ENCODE measurements around the gene GALR3.

Gene GALR3

DNA sequence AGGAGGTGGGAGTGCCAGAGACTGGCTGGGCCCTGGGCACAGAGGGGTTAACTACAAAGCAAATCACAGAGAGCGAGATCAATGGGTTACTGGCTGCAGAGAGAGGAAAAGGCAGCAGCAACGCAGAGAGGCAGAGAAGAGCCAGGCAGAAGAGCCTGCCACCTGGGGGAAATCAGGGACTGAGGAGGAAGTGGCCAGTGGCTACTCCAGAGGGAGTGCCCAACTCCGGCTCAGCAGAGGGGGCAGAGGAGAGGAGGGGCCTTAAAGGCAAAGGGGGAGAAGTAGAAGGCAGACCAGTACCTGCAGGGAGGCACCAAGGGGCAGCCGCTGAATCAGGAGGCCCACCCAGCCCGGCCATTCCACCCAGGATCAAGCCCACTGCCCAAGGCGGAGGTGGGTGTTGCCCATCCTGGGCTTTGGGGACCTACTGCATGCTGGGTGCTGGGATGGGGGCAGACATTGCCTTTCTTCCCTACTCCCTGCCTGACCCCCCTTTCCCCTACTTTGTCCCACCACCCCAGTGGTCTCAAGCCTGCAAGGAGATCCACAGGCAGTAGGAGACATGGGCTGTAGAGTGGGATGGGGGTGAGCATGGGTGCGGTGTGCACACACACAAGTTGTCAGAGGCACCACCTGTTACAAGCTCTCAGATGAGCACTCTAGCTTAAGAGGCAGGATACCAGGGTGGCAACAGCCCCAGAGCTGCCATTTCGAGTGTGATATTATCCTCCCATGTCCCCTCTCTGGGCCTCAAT, 926 bp upstream of the GALR3 start:
- DNase-seq (ENCODE audit: low read depth in 2 of 2), result no peak

DNA sequence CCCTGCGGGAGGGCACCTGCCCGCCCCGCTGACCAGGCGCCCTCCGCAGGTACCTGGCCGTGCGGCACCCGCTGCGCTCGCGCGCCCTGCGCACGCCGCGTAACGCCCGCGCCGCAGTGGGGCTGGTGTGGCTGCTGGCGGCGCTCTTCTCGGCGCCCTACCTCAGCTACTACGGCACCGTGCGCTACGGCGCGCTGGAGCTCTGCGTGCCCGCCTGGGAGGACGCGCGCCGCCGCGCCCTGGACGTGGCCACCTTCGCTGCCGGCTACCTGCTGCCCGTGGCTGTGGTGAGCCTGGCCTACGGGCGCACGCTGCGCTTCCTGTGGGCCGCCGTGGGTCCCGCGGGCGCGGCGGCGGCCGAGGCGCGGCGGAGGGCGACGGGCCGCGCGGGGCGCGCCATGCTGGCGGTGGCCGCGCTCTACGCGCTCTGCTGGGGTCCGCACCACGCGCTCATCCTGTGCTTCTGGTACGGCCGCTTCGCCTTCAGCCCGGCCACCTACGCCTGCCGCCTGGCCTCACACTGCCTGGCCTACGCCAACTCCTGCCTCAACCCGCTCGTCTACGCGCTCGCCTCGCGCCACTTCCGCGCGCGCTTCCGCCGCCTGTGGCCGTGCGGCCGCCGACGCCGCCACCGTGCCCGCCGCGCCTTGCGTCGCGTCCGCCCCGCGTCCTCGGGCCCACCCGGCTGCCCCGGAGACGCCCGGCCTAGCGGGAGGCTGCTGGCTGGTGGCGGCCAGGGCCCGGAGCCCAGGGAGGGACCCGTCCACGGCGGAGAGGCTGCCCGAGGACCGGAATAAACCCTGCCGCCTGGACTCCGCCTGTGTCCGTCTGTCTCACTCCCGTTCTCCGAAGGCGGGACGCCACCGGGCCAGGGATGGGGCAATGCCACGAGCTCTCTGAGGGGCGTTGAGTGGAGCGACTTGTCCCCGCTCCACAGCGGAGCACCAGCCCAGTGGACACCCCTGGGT, 1.8 kb downstream of the GALR3 start:
- DNase-seq (ENCODE audit: low read depth in 2 of 2), result no peak

DNA sequence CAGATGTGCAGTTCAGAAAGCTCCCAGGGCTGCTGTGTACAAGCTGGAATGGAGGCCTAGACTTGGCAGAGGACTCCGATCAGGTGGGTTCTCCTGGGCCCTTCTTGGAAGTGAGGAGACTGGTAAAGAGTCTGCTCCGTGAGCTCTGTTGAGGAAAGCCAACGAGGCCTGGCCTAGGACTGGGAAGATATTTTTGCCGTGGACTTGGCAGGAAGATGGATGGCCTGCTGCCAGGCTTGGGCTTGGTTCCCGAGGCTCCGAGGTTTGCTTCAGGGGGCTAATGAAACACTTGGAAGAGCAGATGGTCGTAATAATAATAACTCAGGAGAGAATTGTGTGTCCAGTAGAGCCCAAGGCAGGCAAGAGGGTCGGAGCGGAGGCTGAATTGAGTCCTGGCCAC, 3.9 kb downstream of the GALR3 start:
- DNase-seq (ENCODE audit: low read depth in 2 of 2), result no peak

DNA sequence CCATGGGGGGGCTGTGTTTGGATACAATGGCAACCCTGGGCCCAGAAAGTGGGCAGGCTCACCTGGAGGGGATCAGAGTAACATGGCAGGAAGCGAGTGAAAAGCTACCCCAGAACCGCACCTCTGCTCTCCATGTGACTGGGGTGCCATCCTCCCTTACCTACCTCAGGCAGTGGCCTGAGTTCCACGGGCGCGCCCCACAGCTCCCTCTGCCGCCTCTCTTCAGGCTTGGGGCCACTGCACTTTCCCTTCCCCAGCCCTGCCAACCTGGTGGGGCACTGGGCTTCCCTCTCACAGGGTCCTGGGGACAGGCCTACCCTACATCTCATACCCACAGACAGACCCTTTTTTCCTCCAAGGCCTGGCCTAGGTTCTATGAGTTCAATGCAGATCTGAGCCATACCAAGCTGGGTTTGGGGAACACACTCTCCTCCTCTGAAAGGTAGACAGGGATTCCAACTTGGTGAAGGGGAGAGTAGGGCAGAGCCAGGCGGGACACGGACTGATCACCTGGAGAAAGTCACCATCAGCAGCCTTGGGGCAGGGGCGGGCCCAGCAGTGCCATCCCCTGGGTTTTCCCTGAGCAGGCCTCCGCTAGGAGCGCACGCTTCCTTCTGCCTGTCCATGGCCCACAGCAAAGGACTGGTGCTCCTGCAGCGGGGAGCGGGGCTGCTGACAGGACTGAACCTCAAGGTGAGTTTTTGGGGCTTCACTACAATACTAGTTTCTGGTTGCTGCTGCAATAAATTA, 7.1 kb downstream of the GALR3 start:
- no peak for DNase-seq (ENCODE audit: low read depth in 2 of 2)

DNA sequence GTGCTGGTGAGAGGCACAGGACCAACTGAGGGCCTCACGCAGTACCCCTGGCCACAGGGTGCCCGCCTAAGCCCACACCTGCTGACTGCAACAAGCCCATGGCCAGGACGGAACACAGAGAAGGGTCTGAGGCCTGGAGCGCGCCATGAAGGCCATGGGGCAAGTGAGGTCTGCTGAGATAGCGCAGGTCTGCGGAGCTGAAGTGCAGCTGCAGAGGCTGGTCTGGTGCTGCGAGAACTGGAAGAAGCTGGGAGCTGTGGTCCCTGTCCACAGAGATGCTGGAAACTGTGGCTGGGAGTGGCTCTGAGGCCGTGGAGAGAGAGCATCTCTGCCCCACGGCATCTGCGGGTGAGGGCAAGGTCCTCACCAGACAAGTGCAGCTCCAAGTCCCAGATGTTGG, 8.3 kb downstream of the GALR3 start:
- no peak for DNase-seq (ENCODE audit: low read depth in 2 of 2)

DNA sequence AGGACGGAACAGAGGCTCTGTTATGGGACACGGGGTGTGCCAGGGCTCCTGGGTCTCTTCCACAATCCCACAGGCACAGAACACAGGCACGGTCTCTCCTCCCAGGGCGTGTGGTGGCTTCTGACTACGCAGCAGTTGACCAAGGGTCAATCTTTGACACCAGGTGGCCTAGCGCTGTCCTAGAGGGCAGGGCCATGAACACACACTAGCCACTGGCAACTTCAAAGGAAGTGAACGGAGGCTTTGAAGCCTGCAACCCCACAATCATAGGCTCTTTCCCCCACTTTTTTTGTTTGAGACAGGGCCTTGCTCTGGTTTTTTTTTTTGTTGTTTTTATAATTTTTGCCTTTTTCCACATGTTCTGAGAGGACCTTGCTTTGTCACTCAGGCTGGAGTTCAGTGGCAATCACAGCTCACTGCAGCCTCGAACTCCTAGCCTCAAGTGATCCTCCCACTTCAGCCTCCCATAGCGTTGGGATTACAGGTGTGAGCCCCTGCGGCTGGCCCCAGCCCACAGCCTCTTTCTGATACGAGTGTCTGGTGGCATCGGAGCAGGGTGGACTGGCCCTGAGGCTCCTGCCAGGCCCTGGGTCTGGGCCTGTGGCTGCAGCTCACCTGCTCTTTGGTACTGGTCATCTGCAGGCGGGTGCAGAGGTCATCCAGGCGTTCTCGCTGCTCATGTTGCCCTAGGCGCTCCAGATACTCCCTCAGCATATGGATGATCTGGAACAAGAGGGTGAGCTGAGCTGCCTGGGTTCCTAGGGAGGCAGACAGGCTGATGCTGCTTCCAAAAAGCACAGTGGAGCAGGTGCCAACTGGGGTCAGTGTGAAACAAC, 9.1 kb downstream of the GALR3 start:
- DNase-seq (ENCODE audit: low read depth in 2 of 2), result no peak

DNA sequence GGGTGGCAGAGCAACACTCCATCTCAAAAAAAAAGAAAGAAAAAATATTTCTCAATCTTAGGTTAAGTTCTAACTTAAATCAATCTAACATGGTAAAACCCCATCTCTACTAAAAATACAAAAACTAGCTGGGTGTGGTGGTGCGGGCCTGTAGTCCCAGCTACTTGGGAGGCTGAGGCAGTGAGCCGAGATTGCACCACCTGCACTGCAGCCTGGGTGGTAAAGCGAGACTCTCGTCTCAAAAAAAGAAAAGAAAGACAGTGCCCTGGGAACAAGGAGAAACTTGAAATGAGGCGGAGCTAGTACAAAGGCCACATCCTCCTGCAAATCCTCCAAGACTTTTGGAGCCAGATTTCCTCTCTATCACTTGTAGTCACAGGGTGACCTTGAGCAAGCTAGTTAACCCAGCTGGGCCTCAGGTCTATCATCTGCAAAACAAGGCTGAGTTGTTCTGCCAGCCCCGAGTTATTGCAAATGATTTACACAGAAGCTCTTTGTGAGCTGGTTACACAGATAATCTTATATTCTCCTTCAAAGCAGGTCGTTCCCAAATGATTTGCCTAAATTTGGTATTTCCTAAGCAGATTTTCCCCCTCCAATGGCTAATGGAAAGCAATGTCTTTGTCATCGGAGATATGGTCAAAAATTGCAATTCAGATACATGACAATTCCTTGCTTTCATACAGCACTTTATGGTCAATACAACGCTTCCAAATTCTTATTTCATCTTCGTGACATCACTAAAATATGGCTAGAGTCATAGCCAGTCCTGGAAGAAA, 19.0 kb downstream of the GALR3 start:
- DNase-seq (ENCODE audit: low read depth in 2 of 2), result no peak

DNA sequence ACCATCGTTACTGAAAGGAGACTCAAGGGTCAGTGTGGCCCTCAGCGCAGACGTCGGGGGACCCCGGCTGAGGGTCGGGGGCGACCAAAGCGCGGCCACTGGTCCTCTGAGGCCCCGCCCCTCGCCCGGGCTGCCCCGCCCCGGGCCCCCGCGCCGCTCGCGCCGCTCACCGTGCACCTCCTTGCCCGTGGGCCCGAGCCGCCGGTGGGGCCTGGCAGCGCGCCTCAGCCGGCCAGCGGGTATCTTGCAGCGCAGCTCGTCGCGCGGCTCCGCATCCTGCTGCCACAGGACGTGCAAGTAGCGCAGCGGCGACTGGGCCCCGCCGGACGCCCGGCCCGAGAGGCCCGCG, 20.5 kb downstream of the GALR3 start:
- peak in 1 of 2 donors; percentile 44 for DNase-seq (ENCODE audit: low read depth in 2 of 2)

DNA sequence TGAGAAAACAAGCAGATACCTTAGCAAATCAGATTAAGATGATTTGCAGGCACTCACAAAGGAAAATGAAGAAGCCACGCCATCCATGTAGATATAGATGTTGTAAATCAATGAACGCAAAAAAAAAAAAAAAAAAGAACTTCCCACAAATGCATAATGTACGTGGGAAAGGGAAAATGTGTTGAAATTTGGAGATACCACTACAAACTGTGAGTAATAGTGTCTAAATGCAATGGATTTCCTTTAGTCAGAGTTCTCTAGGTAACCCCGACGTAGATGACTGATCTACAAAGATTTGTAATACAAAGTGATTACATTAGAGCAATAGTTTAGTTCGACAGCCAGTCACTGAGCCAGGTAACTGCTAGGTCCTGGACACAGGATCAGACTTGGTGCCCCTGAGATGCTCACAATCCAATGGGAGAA, 21.7 kb downstream of the GALR3 start:
- no peak for DNase-seq (ENCODE audit: low read depth in 2 of 2)

DNA sequence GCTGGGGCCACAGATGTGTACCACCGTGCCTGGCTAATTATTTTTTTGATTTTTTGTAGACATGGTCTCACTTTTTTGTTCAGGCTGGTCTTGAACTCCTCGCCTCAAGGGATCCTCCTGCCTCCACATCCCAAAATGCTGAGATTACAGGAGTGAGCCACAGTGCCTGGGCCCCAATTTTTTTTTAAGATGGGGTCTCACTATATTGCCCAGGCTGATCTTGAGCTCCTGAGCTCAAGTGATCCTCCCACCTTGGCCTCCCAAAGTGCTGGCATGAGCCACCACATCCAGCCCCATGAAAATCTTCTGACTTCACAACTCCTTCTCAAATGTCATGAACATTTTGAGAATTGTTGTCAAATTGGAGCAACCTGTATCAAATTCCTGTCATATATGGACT, 23.3 kb downstream of the GALR3 start:
- no peak for DNase-seq (ENCODE audit: low read depth in 2 of 2)

DNA sequence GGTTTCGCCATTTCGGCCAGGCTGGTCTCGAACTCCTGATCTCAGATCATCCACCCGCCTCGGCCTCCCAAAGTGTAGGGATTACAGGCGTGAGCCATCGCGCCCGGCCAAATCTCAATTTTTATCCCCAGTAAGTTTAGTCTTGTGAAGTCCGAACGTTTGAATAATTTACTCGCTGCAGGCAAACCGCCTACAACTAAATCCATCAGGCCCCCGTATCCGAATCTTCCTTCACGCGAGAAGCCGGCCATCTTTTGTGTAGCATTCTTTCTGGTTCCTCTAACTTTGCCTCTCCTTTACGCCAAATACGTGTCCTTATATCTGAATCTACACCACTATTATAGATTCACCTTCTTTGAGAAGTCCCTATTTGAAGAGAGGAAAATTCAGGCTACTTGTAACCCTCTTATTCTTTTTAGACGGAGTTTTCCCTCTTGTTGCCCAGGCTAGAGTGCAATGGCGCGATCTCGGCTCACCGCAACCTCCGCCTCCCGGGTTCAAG, 25.5 kb downstream of the GALR3 start:
- DNase-seq (ENCODE audit: low read depth in 2 of 2), result no peak

DNA sequence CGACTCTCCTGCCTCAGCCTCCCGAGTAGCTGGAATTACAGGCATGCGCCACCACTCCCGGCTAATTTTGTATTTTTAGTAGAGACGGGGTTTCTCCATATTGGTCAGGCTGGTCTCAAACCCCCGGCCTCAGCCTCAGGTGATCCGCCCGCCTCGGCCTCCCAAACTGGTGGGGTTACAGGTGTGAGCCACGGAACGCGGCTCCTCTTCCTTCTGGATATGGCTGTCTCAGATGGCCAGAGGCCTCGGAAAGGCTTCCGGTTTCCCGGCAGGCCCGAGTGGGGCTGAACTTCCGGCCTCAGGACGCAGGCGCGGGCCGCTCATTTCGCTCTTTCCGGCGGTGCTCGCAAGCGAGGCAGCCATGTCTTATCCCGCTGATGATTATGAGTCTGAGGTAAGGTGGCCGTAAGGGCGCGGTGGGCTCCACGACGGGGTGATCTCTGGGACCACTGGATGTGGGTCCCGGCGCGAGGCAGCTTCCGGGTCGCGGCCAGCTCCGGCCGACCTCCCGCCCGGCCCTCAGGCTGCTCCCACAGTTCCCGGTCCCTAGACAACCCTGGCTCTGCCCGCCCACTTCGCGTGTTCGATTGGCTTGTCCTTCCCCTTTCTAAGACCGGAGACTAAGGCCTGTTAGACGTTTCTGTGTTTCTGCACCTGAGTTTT, 26.0 kb downstream of the GALR3 start, which contains the start of gene EIF3L:
TSS of gene EIF3L (plus strand) at position 331 of the 663 bp plus-strand sequence. CDS start at position 362, 31 bp downstream.
- peak; percentile 76 to 82 for DNase-seq (ENCODE audit: low read depth in 2 of 2)

DNA sequence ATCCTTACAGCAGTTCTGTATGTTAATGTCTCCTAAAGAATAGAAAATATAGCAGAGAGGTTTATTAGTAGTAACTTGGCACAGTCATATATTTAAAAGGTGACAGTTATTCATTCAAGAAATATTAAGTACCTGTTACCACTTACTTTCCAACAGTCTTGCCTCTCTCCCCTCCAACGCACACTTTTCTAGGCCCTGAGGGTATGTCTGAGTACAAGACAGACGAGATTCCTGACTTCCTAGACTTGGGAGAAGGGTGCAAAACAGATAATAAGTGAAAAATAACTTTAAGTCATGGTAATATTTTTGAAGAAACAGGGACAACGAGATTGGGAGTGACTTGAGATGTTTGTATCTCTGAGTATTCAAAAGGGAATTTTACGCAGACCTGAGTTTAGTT, 27.6 kb downstream of the GALR3 start:
- DNase-seq (ENCODE audit: low read depth in 2 of 2), result no peak

DNA sequence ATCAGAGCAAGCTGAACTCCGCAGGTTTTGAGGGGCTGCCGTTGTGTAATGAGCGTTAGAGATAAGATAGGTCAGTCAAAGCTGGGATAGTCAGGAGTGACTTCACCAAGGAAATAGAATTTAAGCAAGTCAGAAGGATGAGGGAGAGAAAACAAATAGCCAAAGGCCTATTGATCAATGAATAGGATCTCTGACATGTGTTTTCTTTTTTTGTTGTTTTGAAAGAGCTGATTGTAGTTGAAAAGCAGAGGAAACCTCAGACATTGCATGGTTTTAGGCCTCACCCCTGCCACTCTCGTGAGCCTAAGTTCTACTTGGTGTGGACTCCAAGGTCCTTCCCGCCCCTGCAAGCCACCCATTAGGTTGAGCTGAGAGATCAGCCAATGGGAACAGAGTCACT, 29.2 kb downstream of the GALR3 start:
- no peak for DNase-seq (ENCODE audit: low read depth in 2 of 2)

DNA sequence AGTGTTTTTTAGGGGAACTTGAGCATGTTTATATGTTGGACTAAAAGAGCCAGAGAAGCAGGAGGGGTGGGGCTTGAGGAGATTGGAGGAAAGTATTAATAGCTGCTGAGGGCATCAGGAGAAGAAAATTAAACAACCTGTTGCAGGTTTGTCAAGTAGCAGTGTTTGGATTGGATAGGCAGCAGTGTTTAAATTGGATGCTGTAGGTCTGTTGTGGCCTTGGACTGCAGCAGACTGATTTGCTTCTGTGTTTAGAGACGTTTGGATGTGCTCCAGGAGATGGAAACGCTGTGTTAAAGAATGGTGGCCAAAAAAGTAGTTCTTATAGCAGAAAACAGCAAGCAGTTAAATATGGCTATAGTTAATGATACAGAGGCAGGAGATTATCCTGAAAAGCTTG, 31.8 kb downstream of the GALR3 start:
- DNase-seq (ENCODE audit: low read depth in 2 of 2), result no peak

DNA sequence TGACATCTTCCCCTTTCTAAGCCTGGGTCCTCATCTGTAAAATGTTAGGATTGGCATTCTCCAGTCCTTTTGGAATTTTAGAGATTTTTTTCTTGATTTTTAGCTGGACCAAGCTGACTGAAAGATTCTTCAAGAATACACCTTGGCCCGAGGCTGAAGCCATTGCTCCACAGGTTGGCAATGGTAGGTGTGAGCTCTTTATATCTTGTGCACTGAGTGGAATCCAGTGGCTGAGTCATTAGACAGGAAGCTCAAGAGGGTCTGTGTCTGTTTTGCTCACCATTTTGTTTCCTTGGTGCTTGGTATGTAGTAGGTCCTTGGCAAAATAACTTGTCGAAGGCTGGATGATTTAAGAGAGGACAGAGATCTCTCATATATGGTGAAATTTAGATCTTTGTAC, 32.3 kb downstream of the GALR3 start:
- DNase-seq (ENCODE audit: low read depth in 2 of 2), result no peak

DNA sequence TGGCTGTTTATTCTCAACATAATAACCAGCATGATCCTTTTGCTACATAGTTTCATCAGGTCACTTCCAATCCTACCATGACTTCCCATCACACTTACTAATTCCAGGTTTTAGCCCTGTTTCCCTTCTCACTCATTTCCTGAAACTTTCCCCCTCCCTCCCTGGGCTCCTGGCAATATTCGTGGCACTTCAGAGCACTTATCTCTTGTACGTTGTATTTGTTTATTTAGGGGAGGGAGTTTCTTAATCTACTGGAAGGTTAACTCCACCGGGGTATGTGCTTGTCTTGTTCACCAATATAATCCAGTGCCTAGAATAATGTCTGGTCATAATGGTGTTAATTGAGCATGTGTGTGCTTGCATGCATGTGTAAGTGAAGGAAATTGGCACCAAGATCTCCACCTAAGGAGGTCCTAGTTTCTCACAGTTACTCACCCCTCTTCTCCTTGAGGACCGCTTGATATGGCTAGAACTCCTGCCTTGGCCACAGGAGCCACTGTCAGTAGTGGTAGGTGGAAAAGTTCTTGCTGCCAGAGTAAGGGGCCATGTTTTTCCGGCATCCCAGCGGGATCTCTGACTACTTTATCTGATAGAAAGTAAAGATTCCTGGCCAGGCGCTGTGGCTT, 37.7 kb downstream of the GALR3 start:
- DNase-seq (ENCODE audit: low read depth in 2 of 2), result no peak

DNA sequence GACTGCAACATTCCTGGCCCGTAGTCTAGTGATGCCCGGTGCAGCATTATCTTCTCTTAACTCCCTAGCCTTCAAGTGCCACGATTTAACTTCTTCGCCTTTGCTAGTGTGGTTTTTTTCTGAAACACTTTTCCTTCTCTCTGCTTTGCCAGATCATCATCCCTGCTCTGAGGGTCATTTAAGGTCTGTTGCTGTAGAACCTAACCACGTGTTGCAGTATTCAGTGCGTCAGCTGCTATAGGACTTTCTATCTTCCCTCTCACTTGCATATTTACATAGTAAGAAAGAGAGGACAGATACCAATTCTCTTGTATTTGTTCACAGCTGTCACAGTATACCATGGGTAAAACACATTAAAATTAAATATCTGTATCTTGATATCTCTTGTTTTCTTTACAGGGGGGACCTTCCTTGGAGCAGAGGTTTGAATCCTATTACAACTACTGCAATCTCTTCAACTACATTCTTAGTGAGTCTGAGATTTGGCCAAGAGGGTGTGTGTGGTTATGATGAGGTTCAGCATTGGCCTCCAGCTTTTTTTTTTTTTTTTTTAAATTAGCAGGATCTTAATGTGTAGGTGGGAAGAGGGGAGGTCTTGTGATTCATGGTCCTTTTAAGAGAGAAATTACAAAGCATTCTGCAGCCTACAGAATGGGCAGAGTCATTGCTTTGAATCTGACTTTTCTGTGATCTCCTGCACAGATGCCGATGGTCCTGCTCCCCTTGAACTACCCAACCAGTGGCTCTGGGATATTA, 39.6 kb downstream of the GALR3 start:
- no peak for DNase-seq (ENCODE audit: low read depth in 2 of 2)

DNA sequence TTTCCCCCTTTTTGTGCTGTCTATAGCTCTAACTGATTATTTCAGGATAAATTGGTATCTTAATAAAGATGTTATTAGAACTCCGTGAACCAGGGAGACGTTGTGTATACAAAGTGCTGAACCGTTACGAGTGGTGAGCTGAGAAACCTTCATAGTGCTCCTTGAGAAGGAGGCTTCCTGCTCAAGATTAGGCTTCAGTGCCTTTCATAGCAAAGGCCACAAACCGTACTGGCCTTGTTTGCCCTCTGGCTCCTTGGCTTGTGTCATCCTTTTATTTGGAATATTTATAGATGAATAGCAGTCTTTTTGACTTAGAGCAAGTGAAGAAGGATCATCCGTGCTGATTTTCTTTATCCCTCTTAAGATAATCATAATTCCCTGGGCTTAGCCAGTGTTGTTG, 42.3 kb downstream of the GALR3 start:
- DNase-seq (ENCODE audit: low read depth in 2 of 2), result no peak
